Peyer's patch (tissue), 4 donors: ENCODE results near the gene SLC66A1.

ENCODE experiments used
- POLR2A ChIP-seq, 2 donors: fragments of 450-650 bp; IDR thresholded peaks; one replicate each; pipeline ENCODE4 v1.5.1; 2017; ENCODE audit warnings: antibody characterized with exemption in 2 of 2, mild to moderate bottlenecking in 2 of 2, moderate library complexity in 2 of 2
- TF ChIP-seq, protein P1 (sequence below), 6 experiments: fragments of 450-650 bp in 4 of 6; fragments of 200-600 bp in 2 of 6; sonication (generic) in 1 of 6; IDR thresholded peaks; one replicate each; pipeline ENCODE4 v1.5.1; 2017 to 2019; ENCODE audit warnings: antibody characterized with exemption in 6 of 6, mild to moderate bottlenecking in 3 of 6, moderate library complexity in 1 of 6

- TF ChIP-seq, protein P1, sequence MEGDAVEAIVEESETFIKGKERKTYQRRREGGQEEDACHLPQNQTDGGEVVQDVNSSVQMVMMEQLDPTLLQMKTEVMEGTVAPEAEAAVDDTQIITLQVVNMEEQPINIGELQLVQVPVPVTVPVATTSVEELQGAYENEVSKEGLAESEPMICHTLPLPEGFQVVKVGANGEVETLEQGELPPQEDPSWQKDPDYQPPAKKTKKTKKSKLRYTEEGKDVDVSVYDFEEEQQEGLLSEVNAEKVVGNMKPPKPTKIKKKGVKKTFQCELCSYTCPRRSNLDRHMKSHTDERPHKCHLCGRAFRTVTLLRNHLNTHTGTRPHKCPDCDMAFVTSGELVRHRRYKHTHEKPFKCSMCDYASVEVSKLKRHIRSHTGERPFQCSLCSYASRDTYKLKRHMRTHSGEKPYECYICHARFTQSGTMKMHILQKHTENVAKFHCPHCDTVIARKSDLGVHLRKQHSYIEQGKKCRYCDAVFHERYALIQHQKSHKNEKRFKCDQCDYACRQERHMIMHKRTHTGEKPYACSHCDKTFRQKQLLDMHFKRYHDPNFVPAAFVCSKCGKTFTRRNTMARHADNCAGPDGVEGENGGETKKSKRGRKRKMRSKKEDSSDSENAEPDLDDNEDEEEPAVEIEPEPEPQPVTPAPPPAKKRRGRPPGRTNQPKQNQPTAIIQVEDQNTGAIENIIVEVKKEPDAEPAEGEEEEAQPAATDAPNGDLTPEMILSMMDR (IDR thresholded peaks at IDR 0.05) = no peak
- TF ChIP-seq POLR2A (IDR thresholded peaks at IDR 0.05) = no peak
These were observed 59.4 kb downstream of the SLC66A1 start for GRCh38 chr1:19371226-19372135.
